CD4-positive, alpha-beta T cell treated with Interleukin-6 at 100 ng/mL for 8 hours (primary cell): ENCODE results near the gene ERCC3.
A peak's percentile ranks its signal among the peaks of the same experiment; 100 is the strongest.

ENCODE experiments used
- DNase-seq: peaks from one replicate; pipeline ENCODE4 v3.0.0-alpha.2; 2020; ENCODE audit warnings: mixed read lengths, low spot score

The ERCC3 gene

GRCh38 chr2:127293748-127294562, at the start of gene ERCC3:
TSS of gene ERCC3 (minus strand) at chr2:127294144. CDS start at chr2:127294081, 63 bp downstream.
- peak; percentile 73 for DNase-seq

GRCh38 chr2:127343277-127343676, 49.3 kb upstream of the ERCC3 start:
- DNase-seq: no peak

- no peak for DNase-seq
These were observed 48.2 kb upstream of the ERCC3 start for GRCh38 chr2:127342101-127342500.

GRCh38 chr2:127332335-127332734, 38.4 kb upstream of the ERCC3 start:
- DNase-seq: no peak

GRCh38 chr2:127330753-127331152, 36.8 kb upstream of the ERCC3 start:
- no peak for DNase-seq

- DNase-seq: no peak
These were observed 32.5 kb upstream of the ERCC3 start for GRCh38 chr2:127326289-127326945.

- DNase-seq: no peak
These were observed 30.7 kb upstream of the ERCC3 start for GRCh38 chr2:127324635-127325034.

- DNase-seq: no peak
These were observed 27.4 kb upstream of the ERCC3 start for GRCh38 chr2:127321303-127321702.

- DNase-seq: no peak
These were observed 26.8 kb upstream of the ERCC3 start for GRCh38 chr2:127320586-127321275.

GRCh38 chr2:127320067-127320466, 26.1 kb upstream of the ERCC3 start:
- no peak for DNase-seq

- no peak for DNase-seq
These were observed 20.4 kb upstream of the ERCC3 start for GRCh38 chr2:127314193-127314988.

GRCh38 chr2:127313406-127313805, 19.5 kb upstream of the ERCC3 start:
- no peak for DNase-seq

GRCh38 chr2:127310980-127311379, 17.0 kb upstream of the ERCC3 start:
- no peak for DNase-seq

GRCh38 chr2:127309468-127309867, 15.5 kb upstream of the ERCC3 start:
- no peak for DNase-seq

GRCh38 chr2:127308586-127309138, 14.7 kb upstream of the ERCC3 start:
- DNase-seq: no peak

GRCh38 chr2:127305990-127306585, 12.1 kb upstream of the ERCC3 start:
- no peak for DNase-seq

- DNase-seq: no peak
These were observed 8.2 kb upstream of the ERCC3 start for GRCh38 chr2:127302168-127302567.

GRCh38 chr2:127293386-127293747, 577 bp downstream of the ERCC3 start:
- DNase-seq: no peak

GRCh38 chr2:127288274-127288673, 5.7 kb downstream of the ERCC3 start:
- no peak for DNase-seq

- no peak for DNase-seq
These were observed 10.7 kb downstream of the ERCC3 start for GRCh38 chr2:127283275-127283674.

GRCh38 chr2:127280693-127281092, 13.3 kb downstream of the ERCC3 start:
- DNase-seq: no peak
